IMR-90 (cell line): ENCODE results near the gene CYP4F22. TPM values are rescaled to one million over a fixed set of nuclear protein-coding genes. Genes with fewer than 3 reads are reported as not detected.

Experiments
- ATAC-seq: fragments of 200-7000 bp; cut with Tn5 transposase; 2 replicates; pipeline ENCODE4 v1.9.1; 2020; ENCODE audit warnings: low read depth, mild to moderate bottlenecking, moderate library complexity
- BruUV-seq: library from RNA; stranded (reverse); fragments of 400-500 nt; replicated peaks from 2 replicates; lab custom pipeline; 2021; lab: Mats Ljungman, UMichigan
- CTCF ChIA-PET: fragments of 300-600 bp; formaldehyde crosslinking; extraction: SDS; loops from one replicate; lab custom pipeline; 2021; ENCODE audit warnings: antibody characterized with exemption; lab: Yijun Ruan, JAX
- POLR2A ChIA-PET: fragments of 300-600 bp; sonication (Branson Sonifier 250); formaldehyde crosslinking; loops from one replicate; lab custom pipeline; 2022; ENCODE audit warnings: antibody characterized with exemption; ENCODE audit not compliant: unreplicated experiment; lab: Charles Lee
- DNase-seq: peaks from one replicate; pipeline ENCODE4 v3.0.0; 2013
- H2AFZ ChIP-seq: replicated peaks from 2 replicates; pipeline ENCODE3; 2013; ENCODE audit warnings: low read length, mild to moderate bottlenecking; ENCODE audit not compliant: poor library complexity
- H2AK5ac ChIP-seq: 2 replicates; pipeline ENCODE4 v1.6.1; 2013; ENCODE audit warnings: low read depth, low read length, inconsistent platforms
- H2AK9ac ChIP-seq: replicated peaks from 2 replicates; pipeline ENCODE3; 2013; ENCODE audit warnings: mild to moderate bottlenecking, low read depth, low read length, moderate library complexity; ENCODE audit not compliant: poor library complexity
- H2BK120ac ChIP-seq: 2 replicates; pipeline ENCODE4 v1.6.1; 2013; ENCODE audit warnings: low read depth, low read length, inconsistent platforms
- H2BK15ac ChIP-seq: 3 replicates; pipeline ENCODE4 v1.6.1; 2013; ENCODE audit warnings: low read depth, low read length, inconsistent platforms
- H2BK20ac ChIP-seq: 2 replicates; pipeline ENCODE4 v1.6.1; 2013; ENCODE audit warnings: low read depth, mild to moderate bottlenecking, inconsistent platforms, low read length, moderate library complexity
- H2BK5ac ChIP-seq: 2 replicates; pipeline ENCODE4 v1.6.1; 2013; ENCODE audit warnings: mild to moderate bottlenecking, low read depth, low read length, inconsistent platforms; ENCODE audit not compliant: poor library complexity, severe bottlenecking
- H3K14ac ChIP-seq: replicated peaks from 2 replicates; pipeline ENCODE4 v1.6.1; 2013; ENCODE audit warnings: low read depth, low read length, inconsistent platforms
- H3K18ac ChIP-seq: 2 replicates; pipeline ENCODE4 v1.6.1; 2013; ENCODE audit warnings: low read depth, low read length, control low read depth
- H3K23ac ChIP-seq: 2 replicates; pipeline ENCODE4 v1.6.1; 2013; ENCODE audit warnings: low read depth, low read length, inconsistent platforms
- H3K27ac ChIP-seq: 2 replicates; pipeline ENCODE4 v1.5.1; 2013; ENCODE audit warnings: mild to moderate bottlenecking, control low read depth, low read length; ENCODE audit not compliant: insufficient read depth
- H3K27me3 ChIP-seq: 2 replicates; pipeline ENCODE4 v1.6.1; 2013; ENCODE audit warnings: low read length; ENCODE audit not compliant: control insufficient read depth, insufficient read depth
- H3K36me3 ChIP-seq: 2 replicates; pipeline ENCODE4 v1.6.1; 2013; ENCODE audit warnings: low read length, mixed read lengths; ENCODE audit not compliant: control insufficient read depth, insufficient read depth
- H3K4ac ChIP-seq: 2 replicates; pipeline ENCODE4 v1.6.1; 2013; ENCODE audit warnings: low read depth, low read length, inconsistent platforms
- H3K4me1 ChIP-seq: 2 replicates; pipeline ENCODE4 v1.6.1; 2013; ENCODE audit warnings: low read length, mixed read lengths; ENCODE audit not compliant: control insufficient read depth, insufficient read depth
- H3K4me2 ChIP-seq: 2 replicates; pipeline ENCODE4 v1.6.1; 2013; ENCODE audit warnings: low read depth, mild to moderate bottlenecking, control low read depth, low read length, moderate library complexity
- H3K4me3 ChIP-seq: 2 replicates; pipeline ENCODE4 v1.5.1; 2013; ENCODE audit warnings: low read depth, mild to moderate bottlenecking, control low read depth, low read length, moderate library complexity; ENCODE audit not compliant: insufficient read depth
- H3K56ac ChIP-seq: 2 replicates; pipeline ENCODE4 v1.6.1; 2013; ENCODE audit warnings: low read length, inconsistent platforms; ENCODE audit not compliant: insufficient read depth; ENCODE audit errors: extremely low read depth
- H3K79me1 ChIP-seq, 2 experiments: 2 replicates each; pipeline ENCODE4 v1.6.1; 2013; ENCODE audit warnings: low read length in 2 of 2, inconsistent platforms in 1 of 2, low read depth in 1 of 2
- H3K9ac ChIP-seq: 2 replicates; pipeline ENCODE4 v1.6.1; 2013; ENCODE audit warnings: low read depth, low read length, control low read depth
- H3K9me1 ChIP-seq: 2 replicates; pipeline ENCODE4 v1.6.1; 2013; ENCODE audit warnings: low read length, inconsistent platforms; ENCODE audit not compliant: insufficient read depth
- H3K9me3 ChIP-seq: 2 replicates; pipeline ENCODE4 v1.6.1; 2013; ENCODE audit warnings: low read length; ENCODE audit not compliant: control insufficient read depth, insufficient read depth
- H4K20me1 ChIP-seq: 2 replicates; pipeline ENCODE4 v1.6.1; 2013; ENCODE audit warnings: low read length, inconsistent platforms; ENCODE audit not compliant: insufficient read depth
- H4K5ac ChIP-seq: 2 replicates; pipeline ENCODE4 v1.6.1; 2013; ENCODE audit warnings: mild to moderate bottlenecking, low read depth, low read length, control low read depth
- H4K8ac ChIP-seq, 2 experiments: 2 replicates each; pipeline ENCODE4 v1.6.1; 2013; ENCODE audit warnings: low read depth in 2 of 2, low read length in 2 of 2, control low read depth in 1 of 2, inconsistent platforms in 1 of 2
- H4K91ac ChIP-seq: 2 replicates; pipeline ENCODE4 v1.6.1; 2013; ENCODE audit warnings: low read depth, low read length, inconsistent platforms; ENCODE audit not compliant: insufficient read depth
- CHD1 ChIP-seq: IDR thresholded peaks from 2 replicates; pipeline ENCODE4 v1.6.1; 2012; ENCODE audit warnings: low read depth, low read length, improper control_type of control experiment
- CTCF ChIP-seq: conservative IDR thresholded peaks from 2 replicates; pipeline ENCODE4 v1.5.1; 2012; ENCODE audit warnings: mild to moderate bottlenecking, low read depth, low read length, improper control_type of control experiment
- ELK1 ChIP-seq: fragments of 150-350 bp; IDR thresholded peaks from 2 replicates; pipeline ENCODE4 v1.6.1; 2016; ENCODE audit warnings: low read depth, mild to moderate bottlenecking, low read length, moderate library complexity, borderline replicate concordance
- MAFK ChIP-seq: IDR thresholded peaks from 2 replicates; pipeline ENCODE4 v1.6.1; 2012; ENCODE audit warnings: low read depth, low read length, improper control_type of control experiment
- MAZ ChIP-seq: IDR thresholded peaks from 2 replicates; pipeline ENCODE4 v1.6.1; 2012; ENCODE audit warnings: low read depth, mild to moderate bottlenecking, low read length, improper control_type of control experiment, moderate library complexity, borderline replicate concordance
- NFE2L2 ChIP-seq: fragments of 150-350 bp; IDR thresholded peaks from 2 replicates; pipeline ENCODE4 v1.6.1; 2016; ENCODE audit warnings: low read depth, mild to moderate bottlenecking, low read length
- POLR2A ChIP-seq: IDR thresholded peaks from 2 replicates; pipeline ENCODE4 v1.6.1; 2012; ENCODE audit warnings: mild to moderate bottlenecking, low read depth, low read length
- RAD21 ChIP-seq: IDR thresholded peaks from 2 replicates; pipeline ENCODE4 v1.6.1; 2012; ENCODE audit warnings: low read length, improper control_type of control experiment
- RFX5 ChIP-seq: IDR thresholded peaks from 2 replicates; pipeline ENCODE4 v1.8.0; 2012; ENCODE audit warnings: low read depth, mild to moderate bottlenecking, low read length, moderate library complexity
- WGBS, 2 experiments: methylation state at CpG; one replicate each; pipeline versions ENCODE4 v1.1.5 to v1.1.7; 2013; ENCODE audit warnings: missing lambda C conversion rate in 2 of 2; ENCODE audit not compliant: insufficient read length in 1 of 2; ENCODE audit errors: extremely low coverage in 2 of 2; 5-methylcytosine and 5-hydroxymethylcytosine counted together
- dilution Hi-C: fragments of 300-500 bp; cut with HindIII; formaldehyde crosslinking; loops from one replicate; pipeline ENCODE4 v1.14.3; 2018; ENCODE audit warnings: low sequenced_read_pairs; ENCODE audit not compliant: unreplicated experiment
- in situ Hi-C: fragments of 300-500 bp; cut with MboI; formaldehyde crosslinking; loops from 3 replicates; pipeline ENCODE4 v1.14.3; 2019; ENCODE audit warnings: low sequenced_read_pairs, inconsistent platforms, mixed read lengths
- intact Hi-C: fragments of 100-400 bp; cut with micrococcal nuclease; formaldehyde crosslinking; loops from 2 replicates; pipeline ENCODE4 v1.10.0; 2022
- polyA plus RNA-seq, 3 experiments: library from polyadenylated mRNA; depleted of rRNA; stranded (reverse); fragments of >200 nt; gene quantifications; 2 replicates each; pipeline ENCODE4 v1.2.3, GENCODE V29; 2012; ENCODE audit warnings: low replicate concordance in 1 of 3
- total RNA-seq: library from RNA; depleted of rRNA; stranded (reverse); fragments of >200 nt; gene quantifications from 2 replicates; pipeline ENCODE4 v1.2.3, GENCODE V29; 2012

Gene CYP4F22
- total and polyA plus RNA-seq, 2 of the 4 experiments (the other 2 are of a cell fraction): not detected

GRCh38 chr19:15551293-15552004 is 43.1 kb downstream of the CYP4F22 start:
- peak overlapping the region; percentile 9; the same call in 1 of the 2 replicates for H3K4me3 ChIP-seq
- 5% methylated on average over 29 of the region's 40 CpGs; no CpG with 5 or more reads in 1 of the 2 experiments for WGBS, 2 experiments
- no peak for DNase-seq
- no peak overlapping the region for H3K23ac ChIP-seq
- H3K4me1 ChIP-seq: no peaks in the 10 kb centered on the region
- H2AK5ac ChIP-seq: no peak overlapping the region
- H2BK5ac ChIP-seq: no peak overlapping the region
- H3K27ac ChIP-seq: no peak overlapping the region
- H3K79me1 ChIP-seq: no peaks in the 10 kb centered on the region
- H3K27me3 ChIP-seq: no peaks in the 10 kb centered on the region
- no peak overlapping the region for H4K91ac ChIP-seq
- H3K9me3 ChIP-seq: no peaks in the 10 kb centered on the region
- H4K5ac ChIP-seq: no peak overlapping the region
- in situ Hi-C loops: loop anchor here (5.0 kb wide), 1 partner anchor 84 kb away; no protein-coding TSS in a partner anchor
- ChIA-PET CTCF (no interaction called here), POLR2A (no interaction called here)
- no peak overlapping the region for H3K18ac ChIP-seq
- H3K56ac ChIP-seq: no peak overlapping the region
- H4K20me1 ChIP-seq: 0 out of 2 replicates have a peak, but pooled peaks cover 5% of the 10 kb centered on the region
- no peak overlapping the region for H2BK15ac ChIP-seq
- no peak overlapping the region for H3K14ac ChIP-seq
- BruUV-seq: no TSS peak
- H3K4ac ChIP-seq: no peak overlapping the region
- H2AK9ac ChIP-seq: no peak overlapping the region
- H4K8ac ChIP-seq: no peak overlapping the region
- no peaks in the 10 kb centered on the region for H3K36me3 ChIP-seq
- H2BK20ac ChIP-seq: no peak overlapping the region
- peak overlapping the region; percentile 70 for H3K4me2 ChIP-seq
- no peak overlapping the region for H3K9ac ChIP-seq
- peak overlapping the region; percentile 85 for H2AFZ ChIP-seq
- H3K9me1 ChIP-seq: no peaks in the 10 kb centered on the region
- TF ChIP-seq POLR2A (no peak), ELK1 (no peak), MAZ (no peak), RAD21 (no peak), NFE2L2 (no peak), CTCF (no peak), RFX5 (no peak), CHD1 (no peak), MAFK (no peak)
- intact Hi-C loops: loop anchor here (10.0 kb wide), 1 partner anchor 97 kb away; no protein-coding TSS in a partner anchor
- dilution Hi-C loops: no loop called here
- ATAC-seq: no peak
- no peak overlapping the region for H2BK120ac ChIP-seq
